Stimulated activated CD8-positive, alpha-beta memory T cell treated with anti-CD3 and anti-CD28 coated beads, Interleukin-7, amount 100 ng/mL, for 24 hours (primary cell): ENCODE data around the gene RAB3A.

Experiments used
- DNase-seq: peaks from one replicate; pipeline ENCODE4 v3.0.0-alpha.2; 2020; ENCODE audit warnings: low read depth

The RAB3A gene

DNA sequence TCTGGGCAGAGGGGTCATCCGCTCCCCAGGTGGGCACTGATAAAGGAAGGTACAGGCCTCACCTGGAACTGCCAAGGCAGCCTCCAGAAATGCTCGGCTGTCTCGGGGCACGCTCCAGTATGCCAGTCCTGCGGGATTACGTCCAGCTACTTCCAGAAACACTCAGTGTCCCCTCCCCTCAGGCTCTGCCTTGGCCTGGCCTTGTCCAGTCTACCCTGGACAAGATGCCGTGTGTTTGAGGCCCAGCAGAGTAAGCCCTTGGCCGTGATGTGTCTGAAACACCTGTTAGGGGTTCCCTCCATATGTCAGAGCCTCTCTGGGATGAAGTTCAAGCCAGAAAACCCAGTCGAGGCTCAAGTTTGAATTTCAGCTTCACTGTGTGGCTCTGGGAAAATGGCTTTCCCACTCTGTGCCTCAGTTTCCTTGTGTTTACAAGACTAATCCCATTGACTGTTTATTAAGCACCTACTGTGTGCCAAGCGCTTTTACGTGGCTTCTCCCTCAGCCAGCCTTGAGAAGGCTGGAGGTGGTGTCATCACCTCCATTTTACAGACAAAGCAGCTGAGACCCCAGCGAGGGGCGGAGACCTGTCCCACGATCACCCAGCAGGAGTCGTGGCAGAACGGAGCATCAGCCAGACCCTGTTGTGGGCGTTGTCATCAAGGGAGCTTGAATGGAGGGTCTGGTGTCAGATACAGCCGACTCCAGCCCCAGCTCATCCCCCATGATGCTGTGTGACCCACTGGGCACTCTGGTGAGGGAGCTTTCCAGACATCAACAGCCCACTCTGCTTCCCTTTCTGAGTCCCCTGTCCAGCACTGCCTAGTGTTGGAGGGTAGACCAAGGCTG, 52.8 kb downstream of the RAB3A start:
- DNase-seq = no peak

DNA sequence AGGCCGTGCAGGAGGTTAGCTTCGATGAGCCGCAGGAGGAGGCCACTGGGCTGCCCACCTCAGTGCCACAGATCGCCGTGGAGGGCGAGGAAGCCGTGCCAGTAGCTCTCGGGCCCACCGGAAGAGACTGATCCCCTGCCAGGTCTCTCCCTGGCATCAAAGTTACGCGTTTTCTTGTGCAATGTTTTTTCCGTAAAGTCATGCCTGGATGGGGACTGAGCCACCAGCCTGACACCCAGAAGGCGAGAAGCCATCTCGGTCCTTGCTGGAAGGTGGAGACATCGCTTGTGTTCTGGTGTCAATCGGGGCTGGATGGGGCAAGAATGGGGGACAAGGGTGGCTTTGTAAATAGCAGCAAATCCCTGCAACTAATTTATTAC, 54.3 kb downstream of the RAB3A start:
- DNase-seq = no peak

DNA sequence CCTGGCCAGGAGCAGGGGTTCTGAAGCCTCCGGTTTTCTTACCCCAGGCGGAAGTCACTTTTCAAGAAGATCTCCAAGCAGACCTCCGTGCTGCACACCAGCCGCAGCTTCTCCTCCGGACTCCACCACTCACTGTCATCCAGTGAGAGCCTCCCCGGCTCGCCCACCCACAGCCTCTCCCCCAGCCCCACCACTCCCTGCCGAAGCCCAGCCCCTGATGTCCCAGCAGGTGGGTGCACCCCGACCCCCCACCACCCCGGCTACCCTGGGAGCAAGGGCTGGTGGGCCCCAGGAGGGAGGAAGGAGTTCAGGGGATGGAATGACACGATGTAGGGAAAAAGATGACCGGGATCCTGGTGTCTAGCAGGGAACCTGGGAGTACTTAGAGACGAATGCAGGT, 56.4 kb downstream of the RAB3A start:
- DNase-seq = no peak
